GM21717 (cell line): ENCODE measurements around the gene HLCS.
"Not testable (repeated sequence)": the region's sequence is repeated elsewhere in the genome, so short reads cannot be mapped to it uniquely, and the experiment has no call there.

Source experiments
- ATAC-seq: cut with Tn5 transposase; IDR thresholded peaks from one replicate; pipeline ENCODE4 v1.9.1; 2021; ENCODE audit warnings: mild to moderate bottlenecking, moderate library complexity; ENCODE audit not compliant: unreplicated experiment

HLCS gene

GRCh38 chr21:36959020-36959835 is 7.2 kb downstream of the HLCS start:
- no peak for ATAC-seq

GRCh38 chr21:36955783-36956182 is 10.7 kb downstream of the HLCS start:
- no peak for ATAC-seq

GRCh38 chr21:36952331-36952730 is 14.1 kb downstream of the HLCS start:
- not testable (repeated sequence) for ATAC-seq

- ATAC-seq: no peak
Observed at GRCh38 chr21:36949171-36950141, 17.0 kb downstream of the HLCS start.

- ATAC-seq: no peak
Observed at GRCh38 chr21:36948686-36949085, 17.8 kb downstream of the HLCS start.

- no peak for ATAC-seq
Observed at GRCh38 chr21:36946949-36947356, 19.5 kb downstream of the HLCS start.

- ATAC-seq: no peak
Observed at GRCh38 chr21:36945496-36946138, 20.9 kb downstream of the HLCS start.

- no peak for ATAC-seq
Observed at GRCh38 chr21:36936361-36937135, 29.9 kb downstream of the HLCS start.

GRCh38 chr21:36934864-36935420 is 31.5 kb downstream of the HLCS start:
- no peak for ATAC-seq

- ATAC-seq: no peak
Observed at GRCh38 chr21:36932161-36932816, 34.2 kb downstream of the HLCS start.

GRCh38 chr21:36929622-36930021 is 36.8 kb downstream of the HLCS start:
- no peak for ATAC-seq

GRCh38 chr21:36928960-36929359 is 37.5 kb downstream of the HLCS start:
- ATAC-seq: no peak

- ATAC-seq: no peak
Observed at GRCh38 chr21:36927719-36928117, 38.8 kb downstream of the HLCS start.

- ATAC-seq: no peak
Observed at GRCh38 chr21:36926989-36927718, 39.3 kb downstream of the HLCS start.

GRCh38 chr21:36923270-36923669 is 43.2 kb downstream of the HLCS start:
- no peak for ATAC-seq

- no peak for ATAC-seq
Observed at GRCh38 chr21:36922861-36923260, 43.6 kb downstream of the HLCS start.

GRCh38 chr21:36918291-36918690 is 48.2 kb downstream of the HLCS start:
- no peak for ATAC-seq

GRCh38 chr21:36917471-36918158 is 48.9 kb downstream of the HLCS start:
- ATAC-seq: no peak
